Measurements from ENCODE around the gene ARID1B. TPM values are rescaled to one million over a fixed set of nuclear protein-coding genes. Genes with fewer than 3 reads are reported as not detected.

Gene ARID1B
- polyA plus RNA-seq, 1 experiment: 19.2 TPM

DNA sequence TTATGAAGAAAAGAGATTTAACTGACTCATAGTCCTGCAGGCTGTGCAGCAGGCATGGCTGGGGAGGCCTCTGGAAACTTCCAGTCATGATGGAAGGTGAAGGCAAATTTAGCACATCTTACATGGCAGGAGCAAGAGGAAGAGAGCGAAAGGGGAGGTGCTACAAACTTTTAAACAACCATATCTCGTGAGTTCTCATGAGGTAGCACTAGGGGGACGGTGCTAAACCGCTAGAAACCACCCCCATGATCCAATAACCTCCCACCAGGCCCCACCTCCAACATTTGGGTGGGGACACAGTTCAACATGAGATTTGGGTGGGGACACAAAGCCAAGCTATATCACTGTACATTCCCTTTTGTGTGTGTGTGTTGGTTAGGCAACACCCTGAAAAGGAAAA lies 336.2 kb downstream of the ARID1B start:
- TF ChIP-seq, protein P1, sequence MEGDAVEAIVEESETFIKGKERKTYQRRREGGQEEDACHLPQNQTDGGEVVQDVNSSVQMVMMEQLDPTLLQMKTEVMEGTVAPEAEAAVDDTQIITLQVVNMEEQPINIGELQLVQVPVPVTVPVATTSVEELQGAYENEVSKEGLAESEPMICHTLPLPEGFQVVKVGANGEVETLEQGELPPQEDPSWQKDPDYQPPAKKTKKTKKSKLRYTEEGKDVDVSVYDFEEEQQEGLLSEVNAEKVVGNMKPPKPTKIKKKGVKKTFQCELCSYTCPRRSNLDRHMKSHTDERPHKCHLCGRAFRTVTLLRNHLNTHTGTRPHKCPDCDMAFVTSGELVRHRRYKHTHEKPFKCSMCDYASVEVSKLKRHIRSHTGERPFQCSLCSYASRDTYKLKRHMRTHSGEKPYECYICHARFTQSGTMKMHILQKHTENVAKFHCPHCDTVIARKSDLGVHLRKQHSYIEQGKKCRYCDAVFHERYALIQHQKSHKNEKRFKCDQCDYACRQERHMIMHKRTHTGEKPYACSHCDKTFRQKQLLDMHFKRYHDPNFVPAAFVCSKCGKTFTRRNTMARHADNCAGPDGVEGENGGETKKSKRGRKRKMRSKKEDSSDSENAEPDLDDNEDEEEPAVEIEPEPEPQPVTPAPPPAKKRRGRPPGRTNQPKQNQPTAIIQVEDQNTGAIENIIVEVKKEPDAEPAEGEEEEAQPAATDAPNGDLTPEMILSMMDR (IDR thresholded peaks at IDR 0.05; ENCODE audit: low read depth, low read length): no peak
- H3K9me3 ChIP-seq (ENCODE audit: control insufficient read depth, insufficient read depth, low read length): no peaks in the 10 kb centered on the region
- H3K4me3 ChIP-seq (ENCODE audit: low read depth, low read length): no peak overlapping the region
- H3K27ac ChIP-seq (ENCODE audit: low read depth, low read length): no peak overlapping the region
- no peaks in the 10 kb centered on the region for H3K27me3 ChIP-seq (ENCODE audit: control insufficient read depth, insufficient read depth, low read length)
- ChIA-PET POLR2A (no interaction called here), CTCF (no interaction called here)
- DNase-seq (ENCODE audit: low read depth, low spot score): no peak

DNA sequence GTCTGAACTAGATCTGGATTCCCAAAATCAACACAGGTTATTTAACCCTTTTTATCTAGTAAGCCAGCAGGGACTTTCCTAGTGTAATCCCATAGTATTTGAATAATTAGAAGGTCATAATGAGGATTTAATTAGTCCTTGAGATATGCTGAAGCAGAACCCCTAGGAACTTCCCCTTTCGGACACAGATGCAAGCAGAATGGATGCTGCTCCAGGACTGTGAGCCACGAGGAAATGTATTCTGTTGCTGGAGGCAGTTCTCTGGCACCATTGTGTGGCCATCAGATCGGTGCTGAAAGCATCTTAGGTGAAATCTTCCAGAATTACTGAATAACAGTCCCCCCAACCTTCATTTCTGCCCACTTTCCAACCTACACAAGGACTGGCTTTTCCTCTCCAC lies 339.2 kb downstream of the ARID1B start:
- ChIA-PET POLR2A (no interaction called here), CTCF (no interaction called here)
- no peaks in the 10 kb centered on the region for H3K9me3 ChIP-seq (ENCODE audit: control insufficient read depth, insufficient read depth, low read length)
- H3K27me3 ChIP-seq (ENCODE audit: control insufficient read depth, insufficient read depth, low read length): no peaks in the 10 kb centered on the region
- DNase-seq (ENCODE audit: low read depth, low spot score): no peak
- TF ChIP-seq, protein P1 (IDR thresholded peaks at IDR 0.05; ENCODE audit: low read depth, low read length): no peak
- no peak overlapping the region for H3K27ac ChIP-seq (ENCODE audit: low read depth, low read length)
- H3K4me3 ChIP-seq (ENCODE audit: low read depth, low read length): no peak overlapping the region

DNA sequence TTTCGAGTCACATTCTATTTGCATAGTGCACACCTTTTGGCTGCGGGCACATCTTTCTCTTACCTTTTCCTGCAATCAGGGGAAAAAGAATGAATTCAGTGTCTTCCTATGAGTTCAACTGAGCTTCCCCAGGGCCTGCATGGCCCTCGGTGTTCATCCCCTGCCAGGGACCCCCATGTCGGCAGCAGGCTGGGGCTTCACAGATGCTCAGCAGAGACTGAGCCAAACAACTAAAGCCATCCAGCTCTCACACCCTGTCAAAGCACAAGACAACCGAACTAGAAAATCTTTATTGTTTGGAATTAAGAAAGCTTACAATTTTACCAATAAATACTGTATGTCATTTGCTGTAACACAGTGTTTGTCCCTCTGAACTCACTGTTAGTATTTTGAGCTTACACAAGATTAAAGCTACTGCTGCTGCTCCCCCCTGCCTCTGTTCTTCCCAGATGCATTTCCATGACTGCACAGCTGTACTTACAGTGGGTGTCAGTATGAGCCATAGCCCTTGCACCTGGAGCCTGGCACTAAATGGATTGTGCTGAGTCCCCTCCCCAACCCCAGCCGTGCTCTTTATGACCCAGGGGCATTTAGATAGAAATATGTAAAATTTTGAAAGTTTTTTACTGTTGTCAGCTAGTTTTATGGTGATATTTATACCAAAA lies 340.4 kb downstream of the ARID1B start:
- Histone ChIP-seq H3K9me3 (ENCODE audit: control insufficient read depth, insufficient read depth, low read length) (no peaks in the 10 kb centered on the region), H3K27ac (ENCODE audit: low read depth, low read length) (no peak overlapping the region), H3K27me3 (ENCODE audit: control insufficient read depth, insufficient read depth, low read length) (no peaks in the 10 kb centered on the region), H3K4me3 (ENCODE audit: low read depth, low read length) (no peak overlapping the region)
- CTCF ChIA-PET: interaction anchor here (1.0 kb wide), 1 partner anchor 72 kb away, joined by 3 read pairs; no protein-coding TSS in a partner anchor
- TF ChIP-seq, protein P1 (IDR thresholded peaks at IDR 0.05; ENCODE audit: low read depth, low read length): no peak
- no peak for DNase-seq (ENCODE audit: low read depth, low spot score)
- POLR2A ChIA-PET: no interaction called here

DNA sequence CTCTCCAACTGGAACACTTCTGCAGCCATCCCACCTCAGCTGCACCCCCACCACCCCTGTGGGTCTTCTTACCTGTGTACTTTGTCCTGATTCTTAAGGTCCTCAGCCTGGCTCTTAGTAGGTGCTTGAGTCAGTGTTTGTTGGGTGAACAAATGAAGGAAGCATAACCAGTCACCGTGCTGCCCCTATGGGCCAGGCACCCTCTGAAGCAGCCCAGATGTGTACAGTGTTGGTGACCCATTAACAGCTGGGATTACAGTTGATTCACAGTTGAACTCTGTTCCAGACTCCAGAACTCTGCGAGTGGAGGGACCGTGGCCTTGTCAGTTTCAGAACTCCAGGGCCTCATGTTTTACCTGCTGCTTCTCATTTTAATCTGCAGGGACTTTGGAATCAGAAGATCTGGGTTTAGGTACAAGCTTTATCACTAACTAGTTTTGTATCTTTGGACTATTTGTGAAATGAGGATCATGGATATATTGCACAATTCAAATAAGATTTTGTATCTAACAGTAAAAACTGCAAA lies 342.4 kb downstream of the ARID1B start:
- TF ChIP-seq, protein P1 (IDR thresholded peaks at IDR 0.05; ENCODE audit: low read depth, low read length): no peak
- ChIA-PET POLR2A (no interaction called here), CTCF (no interaction called here)
- Histone ChIP-seq H3K4me3 (ENCODE audit: low read depth, low read length) (no peak overlapping the region), H3K27me3 (ENCODE audit: control insufficient read depth, insufficient read depth, low read length) (no peaks in the 10 kb centered on the region), H3K9me3 (ENCODE audit: control insufficient read depth, insufficient read depth, low read length) (no peaks in the 10 kb centered on the region), H3K27ac (ENCODE audit: low read depth, low read length) (no peak overlapping the region)
- no peak for DNase-seq (ENCODE audit: low read depth, low spot score)

DNA sequence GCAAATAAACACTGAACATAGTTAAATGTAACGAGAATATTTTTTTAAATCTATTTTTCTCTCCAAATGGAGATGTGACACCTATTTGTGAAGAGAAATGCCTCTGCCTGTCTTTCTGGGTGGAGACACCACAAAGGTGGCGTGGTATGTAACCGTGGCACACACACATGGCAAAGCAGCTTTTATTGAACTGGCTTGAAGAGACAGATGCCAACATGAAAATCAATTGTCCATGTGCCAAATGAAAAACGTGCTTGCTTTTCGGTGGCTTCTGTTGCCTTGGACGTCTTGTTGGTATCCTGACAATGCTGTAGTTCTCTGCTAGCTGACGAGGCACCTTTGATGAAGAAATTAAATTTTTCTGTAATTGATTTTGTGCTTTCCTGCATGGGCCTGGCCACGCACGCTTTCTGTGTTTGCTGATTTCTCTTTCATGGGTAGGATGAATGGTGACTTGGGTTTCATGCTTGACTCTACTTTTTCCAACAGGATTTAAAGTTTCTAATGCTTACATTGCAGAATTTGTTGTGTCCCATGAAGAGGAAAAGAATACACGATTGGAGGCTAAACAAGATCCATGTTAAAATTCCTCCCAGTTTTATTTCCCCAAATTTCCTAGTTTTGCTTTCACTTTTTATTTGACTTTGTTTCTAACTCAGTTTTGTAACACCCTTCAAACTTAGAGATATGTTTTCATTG lies 343.5 kb downstream of the ARID1B start:
- H3K27me3 ChIP-seq (ENCODE audit: control insufficient read depth, insufficient read depth, low read length): no peaks in the 10 kb centered on the region
- DNase-seq (ENCODE audit: low read depth, low spot score): no peak
- ChIA-PET POLR2A (interaction anchor here (0.6 kb wide), 1 partner anchor 155 kb away, joined by 3 read pairs; no protein-coding TSS in a partner anchor), CTCF (no interaction called here)
- H3K9me3 ChIP-seq (ENCODE audit: control insufficient read depth, insufficient read depth, low read length): no peaks in the 10 kb centered on the region
- TF ChIP-seq, protein P1 (IDR thresholded peaks at IDR 0.05; ENCODE audit: low read depth, low read length): no peak
- no peak overlapping the region for H3K27ac ChIP-seq (ENCODE audit: low read depth, low read length)
- no peak overlapping the region for H3K4me3 ChIP-seq (ENCODE audit: low read depth, low read length)

All from AG04450 (cell line).